ENCODE data around the gene GUCA2B.

GUCA2B gene

DNA sequence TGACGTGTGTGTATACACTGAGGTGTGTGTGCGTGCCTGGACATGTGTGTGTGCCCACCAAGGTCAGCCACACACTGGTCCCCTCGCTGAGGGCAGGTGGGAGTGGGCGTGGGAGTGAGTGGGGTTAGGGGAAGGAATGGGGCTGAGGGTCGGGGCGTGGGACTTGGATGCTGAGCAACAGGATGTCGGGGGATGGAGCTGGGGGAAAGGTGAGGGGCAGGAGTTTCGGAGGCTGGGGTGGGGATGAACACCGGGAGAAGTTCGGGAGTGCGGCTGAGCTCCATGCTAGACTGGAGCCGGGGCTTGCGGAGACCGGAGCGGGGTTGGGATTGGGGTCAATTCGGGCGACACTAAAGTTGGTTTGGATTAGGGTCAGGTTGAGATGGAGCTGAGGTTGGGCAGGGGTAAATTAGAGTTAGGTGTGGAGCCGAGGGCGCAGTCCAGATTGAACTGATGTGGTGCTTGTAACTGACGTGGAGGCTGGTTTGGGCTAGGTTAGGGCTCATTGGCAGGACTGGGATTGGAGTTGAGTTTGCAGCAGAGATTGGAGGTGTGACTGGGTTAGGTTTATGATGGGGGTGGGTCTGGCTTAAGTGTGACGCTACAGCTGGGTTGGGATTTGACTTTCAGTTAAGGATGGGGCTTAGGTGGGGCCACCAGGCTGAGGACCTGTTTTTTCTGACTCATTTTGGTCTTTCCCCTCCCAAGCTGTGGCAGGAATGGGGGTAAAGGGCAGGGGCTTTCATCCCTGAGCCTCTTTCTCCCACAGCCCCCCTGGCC lies 14.6 kb downstream of the GUCA2B start:
- DNase-seq (ENCODE audit: low read depth) = no peak

DNA sequence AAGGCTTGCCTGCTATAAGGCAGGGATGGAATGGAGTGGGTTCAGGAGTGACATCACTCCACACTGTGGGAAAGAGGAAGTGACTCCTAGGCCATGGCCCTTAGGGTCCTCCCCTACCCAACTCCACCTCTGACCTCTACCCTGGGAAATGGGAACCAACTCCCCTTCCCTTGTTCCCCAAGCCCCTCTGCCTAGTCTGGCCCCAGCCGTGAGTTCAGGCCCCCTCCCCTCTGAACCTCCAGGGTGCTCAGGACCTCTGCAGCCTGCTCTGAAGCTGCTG lies 15.1 kb downstream of the GUCA2B start:
- no peak for DNase-seq (ENCODE audit: low read depth)

DNA sequence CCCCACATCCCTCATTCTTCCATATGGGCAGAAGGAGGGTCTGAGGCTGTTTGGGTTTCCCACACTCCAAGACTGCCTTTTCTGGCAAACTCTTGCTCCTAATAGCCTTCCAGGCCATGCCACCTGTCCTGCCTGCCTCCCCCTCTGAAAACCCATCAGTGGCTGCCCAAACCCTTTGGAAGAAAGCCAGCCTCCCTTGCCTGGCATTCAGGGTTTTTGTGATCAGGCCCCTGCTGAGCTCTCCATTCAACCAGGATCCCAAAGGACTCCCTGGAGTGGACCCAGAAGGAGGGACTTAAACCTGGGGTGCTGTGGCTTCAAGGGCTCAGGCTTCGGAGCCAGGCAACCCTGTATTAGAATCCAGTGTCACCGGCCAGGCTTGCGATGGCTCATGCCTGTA lies 15.6 kb downstream of the GUCA2B start:
- no peak for DNase-seq (ENCODE audit: low read depth)

DNA sequence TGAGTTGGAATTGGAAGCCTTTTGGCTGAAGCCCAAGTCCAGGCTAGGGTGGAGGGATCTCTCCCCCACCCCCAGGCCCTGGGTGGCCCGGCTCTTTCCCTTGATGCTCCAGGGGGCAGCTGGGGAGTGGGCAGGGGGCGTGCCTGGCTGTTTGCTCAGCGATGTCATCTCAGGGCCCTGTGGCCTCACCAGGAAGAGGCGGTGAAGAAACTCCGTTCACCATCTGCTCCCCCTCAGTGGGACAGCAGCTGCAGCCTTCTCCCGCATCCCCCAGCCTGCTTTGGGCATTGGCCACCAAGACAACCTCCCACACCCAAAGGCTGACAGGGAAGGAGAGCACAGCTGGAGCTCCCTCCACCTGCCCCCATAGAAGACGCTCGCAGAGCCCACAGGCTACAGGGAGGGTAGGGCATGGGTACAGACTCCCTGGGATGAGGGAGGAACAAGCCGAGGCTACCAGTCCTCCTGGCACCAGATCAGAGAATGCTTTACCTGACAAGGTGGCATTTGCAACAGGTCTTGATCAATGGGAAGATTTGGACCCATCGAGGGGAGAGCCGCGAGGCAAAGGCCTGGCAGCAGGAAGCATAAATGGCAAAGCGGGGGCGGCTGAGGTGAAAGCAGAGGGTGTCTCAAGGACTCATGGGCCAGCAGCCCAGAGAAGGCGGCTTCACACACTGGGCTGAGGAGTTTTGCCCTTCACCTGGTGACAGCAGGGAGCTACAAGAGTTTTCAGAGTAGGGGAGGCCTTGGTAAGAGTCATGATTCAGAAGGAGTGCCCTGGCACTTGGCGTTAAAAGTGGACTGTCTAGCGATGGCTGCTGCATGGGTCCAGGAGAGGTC lies 17.8 kb downstream of the GUCA2B start:
- no peak for DNase-seq (ENCODE audit: low read depth)

DNA sequence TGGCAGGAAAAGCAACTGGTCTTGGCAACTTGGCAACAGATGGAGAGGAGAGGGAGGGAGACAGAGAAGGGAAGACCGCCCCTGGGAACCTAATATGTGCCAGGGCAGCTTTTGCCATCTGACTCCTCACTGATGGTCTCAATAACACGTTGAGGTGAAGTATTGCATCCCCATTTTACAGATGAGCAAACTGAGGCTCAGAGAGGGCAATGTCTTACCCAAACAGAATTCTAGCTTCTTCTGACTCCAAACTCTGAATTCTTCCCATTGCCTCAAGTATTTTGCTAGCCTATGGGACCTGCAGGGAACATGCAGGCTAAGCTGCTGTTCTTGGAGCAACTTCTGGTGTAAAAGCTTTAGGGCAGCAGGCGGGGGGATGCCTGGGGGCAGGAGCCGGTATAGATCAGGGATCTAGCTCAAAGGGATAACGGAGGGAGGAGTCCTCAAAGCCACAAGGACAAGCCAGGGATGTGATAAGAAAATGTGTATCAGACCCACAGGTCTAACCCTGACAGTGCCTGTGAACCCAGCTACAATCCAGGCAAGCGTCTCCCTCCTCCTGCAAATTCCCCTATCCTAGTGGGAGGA lies 18.6 kb downstream of the GUCA2B start:
- DNase-seq (ENCODE audit: low read depth) = no peak

DNA sequence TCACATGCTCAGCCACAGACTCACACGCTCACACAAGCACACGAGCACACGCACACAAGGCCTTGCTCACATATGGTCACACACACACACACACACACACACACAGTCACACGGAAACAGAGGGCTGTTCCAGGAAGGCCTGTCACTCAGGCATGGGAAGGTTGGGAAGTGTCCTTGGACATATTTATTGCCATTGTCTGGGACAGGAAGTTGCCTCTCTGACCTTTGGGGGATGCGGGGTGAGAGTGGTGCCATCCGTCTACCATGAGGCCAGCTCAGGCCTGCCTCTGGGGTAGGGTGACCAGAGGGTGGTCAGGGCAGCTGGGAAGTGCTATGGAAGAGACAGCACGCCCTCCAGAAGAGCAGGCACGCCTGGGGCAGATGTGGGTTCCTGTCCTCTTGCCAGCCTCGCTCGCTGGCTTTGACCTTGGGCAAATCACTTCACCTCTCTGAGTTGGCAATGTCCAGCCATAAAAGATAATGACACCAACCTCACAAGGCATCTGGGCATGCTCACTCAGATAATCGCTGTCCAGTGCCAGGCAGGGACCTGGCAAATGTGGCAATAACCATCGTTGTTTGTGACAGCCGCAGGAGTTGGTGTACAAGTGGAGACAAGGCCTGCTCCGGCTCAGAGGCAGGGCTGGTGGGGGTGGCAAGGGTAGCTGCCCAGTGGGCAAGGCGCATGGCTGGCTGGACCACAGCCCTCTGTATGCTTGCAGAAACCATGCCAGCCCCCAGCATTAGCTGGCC lies 19.3 kb downstream of the GUCA2B start:
- DNase-seq (ENCODE audit: low read depth) = no peak

DNA sequence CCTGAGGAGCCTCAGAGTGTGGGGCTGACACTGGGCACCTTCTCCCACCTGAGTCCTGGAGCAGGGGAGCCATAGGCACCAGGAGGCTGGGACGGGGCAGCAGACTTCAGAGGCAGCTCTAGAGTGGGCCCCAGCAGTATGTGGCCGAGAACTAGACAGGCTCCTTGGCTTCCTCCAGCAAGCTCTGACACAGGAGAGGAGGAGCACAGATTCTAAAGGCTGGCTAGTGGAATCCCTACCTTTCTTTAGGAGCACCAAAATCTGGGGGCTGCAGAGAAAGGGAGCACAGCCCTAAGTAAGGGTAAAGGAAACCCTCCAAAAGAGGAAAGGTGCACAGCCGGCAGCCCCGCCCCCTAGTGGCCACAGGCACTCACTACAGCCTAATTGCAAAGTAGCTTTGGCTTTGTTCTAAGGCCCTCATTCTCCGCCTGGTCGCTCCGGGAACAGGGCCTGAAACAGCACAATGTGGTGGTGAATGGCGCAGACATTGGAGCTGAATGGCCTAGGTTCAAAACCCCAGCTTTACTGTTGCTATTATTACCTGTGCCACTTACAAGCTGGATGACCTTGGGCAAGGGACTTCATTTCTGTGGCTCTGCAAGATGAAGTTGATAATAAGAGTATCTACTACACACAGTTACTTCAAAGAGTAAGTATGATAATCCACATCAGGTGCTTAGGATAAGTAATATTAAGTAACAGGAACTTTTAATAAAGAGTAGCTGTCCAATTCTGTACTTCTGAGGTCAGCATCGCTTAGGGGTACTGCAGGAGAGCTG lies 20.1 kb downstream of the GUCA2B start:
- peak; percentile 62 for DNase-seq (ENCODE audit: low read depth)

DNA sequence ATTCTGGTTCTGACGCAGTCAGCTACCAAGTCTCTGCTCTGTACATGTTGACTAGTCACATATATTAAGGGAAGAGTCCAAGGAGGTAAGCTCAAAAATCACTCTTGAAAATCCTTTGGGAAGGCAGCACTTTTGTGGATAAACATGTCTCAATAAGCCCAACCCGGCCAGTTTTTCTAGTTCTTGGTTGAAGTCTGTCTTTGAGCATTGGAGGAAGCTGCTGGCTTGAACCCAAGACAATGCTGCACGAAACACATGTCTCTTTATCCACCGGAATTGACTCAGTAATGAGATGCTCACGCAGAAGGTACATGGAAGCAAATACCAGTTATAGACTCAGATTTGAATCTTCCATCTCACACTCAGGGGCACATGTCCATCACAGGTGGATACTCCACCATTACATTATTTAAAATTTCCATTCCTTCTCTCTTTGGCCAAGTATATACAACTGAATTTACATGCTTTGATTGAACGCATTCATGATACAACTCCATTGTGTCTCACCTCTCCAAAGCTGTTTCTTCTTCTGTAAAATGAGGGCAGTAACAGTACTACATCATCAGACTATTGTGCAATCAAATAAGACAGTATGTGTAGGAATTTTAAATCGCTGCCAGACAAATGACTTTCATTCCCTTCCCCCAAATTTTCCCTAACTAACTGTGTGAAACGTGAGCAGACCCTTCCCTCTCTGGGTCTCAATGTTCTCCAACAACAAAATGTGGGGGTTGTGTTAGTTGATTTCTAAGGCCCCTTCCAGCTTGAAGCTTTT lies 20.9 kb downstream of the GUCA2B start:
- DNase-seq (ENCODE audit: low read depth) = no peak

DNA sequence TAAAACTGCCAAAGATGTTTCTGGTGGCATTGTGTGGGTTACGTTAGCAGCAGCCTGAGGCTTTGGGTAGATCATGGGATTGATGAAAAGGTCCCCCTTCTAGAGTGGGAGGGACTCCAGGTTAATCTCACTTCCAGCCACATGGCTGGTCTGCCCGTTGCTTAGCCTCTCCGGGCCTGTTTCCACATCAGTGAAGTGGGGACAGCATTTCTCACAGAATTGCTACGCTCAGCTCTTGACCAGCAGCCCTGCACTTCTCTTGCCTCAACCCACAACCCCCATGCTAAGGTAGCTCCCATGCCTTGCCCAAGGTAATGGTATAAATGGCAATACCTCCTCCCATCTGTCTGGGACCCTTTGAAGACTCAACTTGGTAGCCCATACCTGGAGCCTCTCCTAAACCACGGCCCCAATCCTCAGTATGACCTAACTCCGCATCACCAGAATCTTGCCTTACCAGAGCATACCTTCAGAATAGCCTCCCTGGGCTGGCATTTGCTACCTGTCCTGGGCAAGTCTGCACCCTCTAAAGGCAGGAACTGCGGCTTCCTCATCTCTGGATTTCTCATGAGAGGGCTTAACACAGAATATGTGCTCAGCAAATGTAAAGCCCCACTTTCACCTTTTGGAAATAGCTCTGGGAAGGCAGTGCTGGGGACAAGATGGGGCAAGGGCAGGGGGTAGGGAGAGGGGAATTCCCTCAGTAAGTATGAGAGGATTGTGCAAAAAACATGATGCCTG lies 22.3 kb downstream of the GUCA2B start:
- no peak for DNase-seq (ENCODE audit: low read depth)

DNA sequence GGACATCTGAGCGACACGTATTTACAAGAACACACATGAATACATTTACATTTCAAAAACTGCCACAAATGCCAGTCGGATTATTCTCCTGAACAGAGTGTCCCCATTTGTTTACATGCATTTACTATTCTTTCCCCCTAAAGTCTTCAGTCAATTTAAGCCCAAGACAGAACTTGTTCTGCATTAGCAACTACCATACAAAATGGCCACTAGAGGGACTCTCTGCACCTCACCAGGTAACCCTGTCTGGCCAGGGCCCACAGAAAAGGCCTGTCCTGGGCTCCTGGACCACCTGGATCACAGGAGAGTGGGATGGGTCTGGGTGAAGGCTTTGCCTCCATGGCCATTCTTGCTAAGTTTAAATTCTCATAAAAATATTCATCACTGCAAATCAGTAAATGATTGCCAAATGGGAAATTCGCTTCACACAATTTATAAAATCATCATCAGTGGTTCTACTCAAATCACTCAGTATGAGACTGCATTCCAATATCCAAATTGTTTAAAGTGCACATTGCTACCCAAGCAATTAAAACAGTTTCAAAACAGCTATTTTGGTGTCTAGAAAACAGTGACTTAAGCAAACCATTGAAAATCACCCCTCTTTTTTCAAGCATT lies 23.8 kb downstream of the GUCA2B start:
- DNase-seq (ENCODE audit: low read depth) = no peak

DNA sequence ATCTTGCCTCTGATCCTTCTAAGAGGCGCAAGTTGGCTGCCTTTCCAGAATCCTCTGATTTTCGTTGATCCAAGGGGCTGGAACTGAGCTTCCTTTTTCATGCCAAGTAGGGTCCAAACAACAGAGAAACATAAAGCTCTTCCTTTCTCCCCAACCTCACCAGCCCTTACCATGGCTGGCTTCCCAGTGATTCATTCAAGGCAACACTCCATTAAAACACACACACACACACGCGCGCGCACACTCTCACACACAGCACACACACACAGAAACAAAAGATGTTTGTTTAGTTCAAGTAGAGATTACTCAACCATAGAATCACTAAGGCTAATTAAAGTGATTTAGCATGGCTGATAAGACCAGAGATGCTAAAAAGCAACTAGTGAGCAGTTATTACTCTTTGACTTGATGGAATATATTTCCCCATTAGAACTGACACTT lies 24.4 kb downstream of the GUCA2B start:
- no peak for DNase-seq (ENCODE audit: low read depth)

DNA sequence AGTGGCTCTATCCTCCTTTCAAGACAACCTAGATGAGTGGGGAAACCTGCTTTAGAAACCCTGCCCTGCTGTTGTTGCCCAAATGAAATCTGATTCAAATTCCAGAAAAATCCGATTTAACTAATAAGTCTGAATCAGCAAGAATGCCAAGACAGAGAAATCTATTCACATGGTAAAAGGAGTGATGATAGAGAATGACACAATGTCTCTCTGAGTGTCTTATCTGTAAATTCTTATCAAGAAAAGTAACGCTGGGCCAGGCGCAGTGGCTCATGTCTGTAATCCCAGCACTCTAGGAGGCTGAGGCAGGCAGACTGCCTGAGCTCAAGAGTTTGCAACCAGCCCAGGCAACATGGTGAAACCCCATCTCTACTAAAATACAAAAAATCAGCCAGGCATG lies 25.0 kb downstream of the GUCA2B start:
- DNase-seq (ENCODE audit: low read depth) = no peak

DNA sequence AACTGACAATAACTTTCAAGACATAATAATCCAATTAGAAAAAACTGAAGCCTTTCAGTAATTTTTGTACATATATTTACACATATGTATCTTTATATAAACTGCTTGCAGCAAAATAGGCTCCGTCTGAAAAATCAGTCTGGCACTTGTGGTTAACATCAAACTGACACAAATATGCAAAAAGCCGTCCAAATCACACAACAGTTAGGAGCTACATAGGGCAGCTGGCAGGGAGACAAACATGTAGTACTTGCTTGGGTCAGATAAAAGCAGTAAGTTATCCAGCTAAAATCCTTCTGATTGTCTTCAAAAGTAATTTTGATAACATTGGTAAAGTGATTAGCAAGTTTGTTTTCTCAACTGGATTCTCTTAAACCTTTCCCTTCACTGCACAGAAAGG lies 26.1 kb downstream of the GUCA2B start:
- DNase-seq (ENCODE audit: low read depth) = no peak

DNA sequence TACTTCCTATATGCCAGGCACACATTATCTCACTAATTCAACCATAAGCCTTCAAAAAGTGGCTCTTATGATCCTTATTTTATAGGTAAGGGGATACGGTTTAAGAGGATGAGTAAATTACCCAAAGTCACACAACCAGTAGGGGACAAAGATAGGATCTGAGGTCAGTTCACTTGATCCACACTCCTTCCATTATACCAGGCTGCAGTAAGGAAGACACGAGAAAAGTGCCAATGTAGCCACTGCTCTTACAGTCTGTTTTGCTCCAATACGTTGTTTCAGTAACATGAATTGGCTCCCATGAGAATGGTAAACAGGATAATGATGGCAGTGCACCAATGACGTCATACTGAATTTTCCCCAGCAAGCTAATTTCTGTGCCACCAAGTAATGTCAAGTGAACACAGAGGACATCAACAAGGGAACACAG lies 26.7 kb downstream of the GUCA2B start:
- no peak for DNase-seq (ENCODE audit: low read depth)

DNA sequence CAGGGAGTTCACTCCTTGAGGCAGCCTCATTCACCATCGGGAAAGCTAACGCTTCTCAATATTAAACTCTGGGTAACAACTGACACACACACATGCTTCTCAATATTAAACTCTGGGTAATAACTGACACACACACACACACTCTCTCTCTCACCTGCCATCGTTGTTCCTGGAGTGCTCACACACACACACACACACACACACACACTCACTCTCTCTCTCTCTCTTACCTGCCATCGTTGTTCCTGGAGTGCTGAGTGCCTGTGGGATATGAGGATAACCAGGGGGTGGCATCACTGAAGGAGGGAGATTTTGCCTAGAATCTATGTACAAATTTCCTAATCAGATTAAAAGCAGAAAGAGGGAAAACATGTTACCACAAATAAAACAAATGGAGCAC lies 28.5 kb downstream of the GUCA2B start:
- no peak for DNase-seq (ENCODE audit: low read depth)

DNA sequence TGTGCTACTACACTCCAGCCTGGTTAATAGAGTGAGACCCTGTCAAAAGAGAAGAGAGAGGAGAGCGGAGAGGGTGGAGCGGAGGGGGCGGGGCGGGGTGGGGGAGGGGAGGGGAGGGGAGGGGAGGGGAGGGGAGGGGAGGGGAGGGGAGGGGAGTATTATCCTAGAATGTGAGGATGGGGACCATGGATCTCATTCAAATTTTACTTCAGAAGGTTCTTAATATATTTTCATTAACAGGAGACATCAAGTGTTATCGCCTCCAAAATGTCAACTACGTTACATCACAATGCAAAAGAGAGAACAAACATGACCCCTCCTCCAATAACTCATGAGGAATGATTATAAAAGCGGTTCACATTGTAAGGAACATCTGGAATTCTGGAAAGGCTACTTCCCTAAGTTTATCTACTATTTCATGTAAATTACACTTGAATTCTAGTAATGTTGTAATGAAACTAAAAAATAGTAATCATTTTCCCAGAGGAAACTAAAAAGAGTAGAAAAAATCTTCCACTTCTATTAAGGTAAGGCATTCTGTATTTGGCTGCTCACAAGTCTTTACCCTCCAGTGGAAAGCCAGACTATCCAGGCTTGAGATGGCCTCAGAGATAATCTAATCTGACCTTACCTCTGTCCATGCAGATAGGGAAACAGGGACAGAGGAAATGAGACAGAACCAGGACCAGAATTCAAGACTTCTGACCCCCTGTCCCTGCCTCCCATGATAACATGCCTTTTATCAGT lies 30.2 kb downstream of the GUCA2B start:
- no peak for DNase-seq (ENCODE audit: low read depth)

DNA sequence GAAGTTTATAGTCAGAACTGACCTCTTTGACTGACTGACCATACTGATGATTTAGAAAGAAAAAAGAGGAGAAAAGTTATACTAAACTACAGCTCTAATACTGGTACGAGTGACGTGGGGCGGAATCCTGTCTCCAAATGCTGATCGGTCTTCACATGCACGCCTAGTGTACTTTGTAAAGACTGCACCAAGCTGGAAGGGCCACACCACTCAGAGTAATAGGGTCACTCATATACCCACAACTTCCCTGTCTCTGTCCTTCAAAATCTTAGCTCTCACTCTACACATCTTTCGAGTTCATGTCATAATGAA lies 30.7 kb downstream of the GUCA2B start:
- no peak for DNase-seq (ENCODE audit: low read depth)

DNA sequence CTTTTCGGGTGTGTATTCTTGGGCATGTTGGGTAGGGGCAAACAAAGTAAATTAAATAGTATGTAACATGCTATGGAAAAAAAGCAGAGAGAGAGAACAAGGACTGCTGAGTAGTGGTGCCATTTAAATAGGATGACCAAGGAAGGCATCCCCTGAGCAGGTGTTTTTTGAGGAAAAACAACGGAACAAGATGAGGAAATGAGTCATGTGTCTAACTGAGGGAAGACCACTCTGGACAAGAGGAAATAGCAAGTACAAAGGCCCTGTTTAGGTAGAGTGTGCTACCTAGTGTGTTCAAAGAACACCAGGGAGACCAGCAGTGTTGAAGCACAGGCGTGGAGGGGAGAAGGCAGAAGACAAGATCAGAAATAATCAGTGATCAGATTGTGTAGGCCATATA lies 31.4 kb downstream of the GUCA2B start:
- no peak for DNase-seq (ENCODE audit: low read depth)

DNA sequence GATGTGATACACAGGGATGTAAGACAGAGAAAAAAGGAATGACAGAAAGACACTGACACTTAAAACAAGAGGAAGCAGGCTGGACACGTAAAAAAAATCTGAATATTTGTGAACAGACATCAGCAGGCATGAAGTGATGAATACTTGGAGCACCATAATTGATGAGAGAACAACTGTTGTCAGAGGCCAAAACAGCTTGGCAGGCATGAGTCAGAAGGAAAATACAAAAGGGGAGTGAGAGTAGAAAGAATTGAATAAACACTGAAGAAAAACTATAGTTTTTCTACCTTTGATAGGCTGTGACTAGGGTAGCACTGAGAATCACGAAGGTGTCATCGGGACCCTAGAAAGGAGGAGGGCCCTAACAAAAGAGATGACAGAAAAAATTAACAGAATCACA lies 32.9 kb downstream of the GUCA2B start:
- DNase-seq (ENCODE audit: low read depth) = no peak

All from activated T-cell treated with anti-CD3 and anti-CD28 coated beads for 1 hour (primary cell).